ENCODE results near the gene PCDHA6.
"Not testable (repeated sequence)": the region's sequence is repeated elsewhere in the genome, so short reads cannot be mapped to it uniquely, and the experiment has no call there.

PCDHA6 gene

GRCh38 chr5:140827704-140828361, at the start of gene PCDHA6:
Gene PCDHA6, plus strand, starts transcription at chr5:140827960. Its CDS starts 132 bp downstream, at chr5:140828092.
- DNase-seq: no peak

- DNase-seq: no peak
These were observed 47.2 kb upstream of the PCDHA6 start for GRCh38 chr5:140780512-140780911.

- DNase-seq: no peak
These were observed 41.7 kb upstream of the PCDHA6 start, which contains the start of gene PCDHA1 for GRCh38 chr5:140785905-140786686. Gene PCDHA1, plus strand, starts transcription at chr5:140786140.

GRCh38 chr5:140787422-140787821, 40.3 kb upstream of the PCDHA6 start:
- not testable (repeated sequence) for DNase-seq

GRCh38 chr5:140787849-140788504, 39.8 kb upstream of the PCDHA6 start:
- DNase-seq: not testable (repeated sequence)

- DNase-seq: no peak
These were observed 36.7 kb upstream of the PCDHA6 start for GRCh38 chr5:140791089-140791488.

GRCh38 chr5:140794595-140795258, 33.0 kb upstream of the PCDHA6 start, which contains the start of gene PCDHA2:
Gene PCDHA2, plus strand, starts transcription at chr5:140794852.
- DNase-seq: no peak

GRCh38 chr5:140795259-140795641, 32.5 kb upstream of the PCDHA6 start:
- no peak for DNase-seq

GRCh38 chr5:140796072-140796717, 31.6 kb upstream of the PCDHA6 start:
- DNase-seq: not testable (repeated sequence)

- no peak for DNase-seq
These were observed 31.1 kb upstream of the PCDHA6 start for GRCh38 chr5:140796718-140797095.

- no peak for DNase-seq
These were observed 26.8 kb upstream of the PCDHA6 start, which contains the start of gene PCDHA3 for GRCh38 chr5:140800816-140801493. Gene PCDHA3, plus strand, starts transcription at chr5:140801057.

- DNase-seq: no peak
These were observed 26.3 kb upstream of the PCDHA6 start for GRCh38 chr5:140801494-140801841.

GRCh38 chr5:140802381-140802780, 25.4 kb upstream of the PCDHA6 start:
- not testable (repeated sequence) for DNase-seq

- no peak for DNase-seq
These were observed 24.9 kb upstream of the PCDHA6 start for GRCh38 chr5:140802781-140803271.

GRCh38 chr5:140806834-140807775, 20.7 kb upstream of the PCDHA6 start, which contains the start of gene PCDHA4:
Gene PCDHA4, plus strand, starts transcription at chr5:140807068.
- DNase-seq: peak; percentile 48 to 54

- DNase-seq: not testable (repeated sequence)
These were observed 19.4 kb upstream of the PCDHA6 start for GRCh38 chr5:140808241-140808888.

- DNase-seq: no peak
These were observed 18.9 kb upstream of the PCDHA6 start for GRCh38 chr5:140808889-140809291.

- peak; percentile 55 to 67 for DNase-seq
These were observed 6.1 kb upstream of the PCDHA6 start, which contains the start of gene PCDHA5 for GRCh38 chr5:140821375-140822280. Gene PCDHA5, plus strand, starts transcription at chr5:140821613.

GRCh38 chr5:140822281-140822629, 5.5 kb upstream of the PCDHA6 start:
- no peak for DNase-seq

All from activated T-cell treated with anti-CD3 and anti-CD28 coated beads, Interleukin-2, amount 50 U/mL, for 48 hours (primary cell).